ENCODE data around the gene DDX46. TPM values are rescaled to one million over a fixed set of nuclear protein-coding genes. Genes with fewer than 3 reads are reported as not detected.
A peak's percentile ranks its signal among the peaks of the same experiment; 100 is the strongest.

Gene DDX46
- total and polyA plus RNA-seq, 4 experiments from 2014 or later, result 19.6 to 66.8 (median 42.5) TPM

DNA sequence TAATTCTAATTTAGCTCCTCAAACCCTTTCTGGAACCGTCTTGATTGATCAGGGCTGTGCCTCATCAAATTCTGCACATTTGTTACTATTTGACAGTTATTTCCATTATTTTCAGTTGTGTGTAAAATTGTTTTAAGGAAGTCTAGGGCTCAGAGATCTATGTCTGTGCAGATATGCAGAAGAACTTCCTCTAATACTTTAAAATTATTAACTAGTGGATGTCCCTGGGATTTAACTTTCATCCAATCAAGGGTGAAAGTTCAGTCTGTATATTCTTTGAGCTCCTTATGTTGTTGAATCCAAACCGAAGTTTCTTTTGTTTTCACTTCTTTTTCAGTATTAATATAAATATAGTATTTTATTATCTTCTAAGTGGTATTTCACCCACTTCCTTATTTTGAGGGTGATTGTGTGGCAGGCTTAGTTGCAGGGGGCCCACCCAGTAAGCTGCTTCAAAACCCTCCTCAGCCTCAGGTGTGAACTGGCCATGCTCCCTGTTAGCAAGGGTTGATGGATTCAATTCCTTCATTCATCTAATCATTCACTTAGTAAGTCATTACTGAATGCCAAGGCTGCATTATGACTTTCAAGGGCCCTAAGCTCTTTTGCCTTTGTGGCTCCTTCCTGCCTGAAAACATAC, 22.3 kb upstream of the DDX46 start:
- CTCF ChIA-PET (ENCODE audit: partially characterized antibody), result interaction anchor here (1.3 to 7.2 kb wide), 2 partner anchors 22 to 26 kb away, joined by 3 to 76 read pairs; partner anchors contain the start of gene DDX46
- H3K4me1 Mint-ChIP-seq, result peaks cover 12 to 29% (median 20%) of the 10 kb centered on the region in 4 donors
- H3K4me3 Mint-ChIP-seq, result no peak overlapping the region
- DNase-seq, result no peak
- intact Hi-C loops (cut with micrococcal nuclease), result loop anchor here (10.0 kb wide), 1 partner anchor 731 kb away; the partner anchor contains the start of gene VDAC1
- H3K27ac Mint-ChIP-seq, result peak overlapping the region in 1 of 7 donors; percentile 85
- H3K27ac ChIP-seq (ENCODE audit: low read depth, low read length), result no peak overlapping the region
- no peaks in the 10 kb centered on the region for H3K27me3 ChIP-seq (ENCODE audit: insufficient read depth, low read length)
- no peak overlapping the region for H3K4me3 ChIP-seq (ENCODE audit: low read length in 2 of 2)
- POLR2A ChIA-PET (ENCODE audit: partially characterized antibody), result interaction anchor here (4.2 kb wide), 1 partner anchor 168 kb away, joined by 73 read pairs; the partner anchor contains the start of gene PCBD2
- no peaks in the 10 kb centered on the region for H3K9me3 Mint-ChIP-seq
- H3K4me1 ChIP-seq (ENCODE audit: insufficient read depth, low read length), result peaks cover 18% of the 10 kb centered on the region
- no peaks in the 10 kb centered on the region for H3K27me3 Mint-ChIP-seq
- H3K9me3 ChIP-seq (ENCODE audit: control insufficient read depth in 1 of 2, low read length in 2 of 2), result no peaks in the 10 kb centered on the region
- H3K36me3 Mint-ChIP-seq, result peaks cover 0 to 13% of the 10 kb centered on the region in 2 donors
- H3K36me3 ChIP-seq (ENCODE audit: insufficient read depth, low read length), result no peaks in the 10 kb centered on the region

- peak; percentile 96 to 97 (median 97) for DNase-seq
- H3K9me3 Mint-ChIP-seq, result no peaks in the 10 kb centered on the region
These were observed 20.2 kb upstream of the DDX46 start, which contains the start of gene CAMLG for GRCh38 chr5:134738133-134738962. TSS of gene CAMLG (plus strand) at chr5:134738548. CDS start at chr5:134738621, 73 bp downstream.

DNA sequence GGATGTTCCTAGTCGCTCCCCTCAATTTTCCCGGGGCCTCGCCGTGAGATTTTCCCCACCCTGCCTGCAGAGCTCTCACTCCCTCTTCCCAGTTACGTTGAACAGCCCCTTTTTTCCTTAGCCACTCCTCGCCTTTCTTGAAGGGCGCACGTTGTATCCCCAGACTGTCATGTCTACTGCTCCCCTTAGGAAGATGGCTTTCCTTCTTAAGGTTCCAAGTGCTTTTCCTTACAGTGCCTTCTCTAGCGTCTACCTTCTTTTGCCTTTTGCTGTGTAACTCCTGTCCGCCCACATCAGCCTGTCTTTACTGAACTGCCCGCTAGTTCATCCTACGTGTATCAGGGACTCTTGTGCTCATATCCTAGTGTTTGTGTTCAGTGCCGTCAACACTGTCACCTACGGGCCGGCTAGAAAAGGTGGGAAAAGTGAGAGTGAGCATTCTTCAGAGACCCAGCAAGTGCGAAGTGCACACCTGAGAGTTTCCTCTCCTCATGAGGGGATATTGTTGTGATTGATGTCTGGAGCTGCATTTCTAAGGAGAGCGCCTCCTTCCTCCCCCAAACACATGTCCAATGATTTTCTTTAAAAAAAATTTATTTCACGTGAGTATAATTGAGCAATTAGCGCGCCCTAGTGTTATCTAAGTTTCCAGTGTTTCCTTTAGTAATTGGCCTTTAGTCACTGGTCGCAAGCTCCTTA, 19.5 kb upstream of the DDX46 start:
- Mint-ChIP-seq H3K27ac (peak overlapping the region; percentile 85 to 99 (median 97)), H3K27me3 (no peaks in the 10 kb centered on the region)
- intact Hi-C loops (cut with micrococcal nuclease), result loop anchor here (1.0 to 10.0 kb wide), 10 partner anchors 19 to 734 kb away; partner anchors contain the start of genes C5orf24, CDKL3, DDX46 and JADE2

More at GRCh38 chr5:134738133-134738962, 20.2 kb upstream of the DDX46 start, which contains the start of gene CAMLG:
- H3K9me3 ChIP-seq (ENCODE audit: control insufficient read depth in 1 of 2, low read length in 2 of 2), result no peaks in the 10 kb centered on the region
- intact Hi-C loops (cut with micrococcal nuclease), result loop anchor here (1.0 to 10.0 kb wide), 10 partner anchors 20 to 734 kb away; partner anchors contain the start of genes C5orf24, CDKL3, DDX46 and JADE2
- ChIA-PET POLR2A (ENCODE audit: partially characterized antibody) (interaction anchor here (0.6 to 4.2 kb wide), 24 partner anchors 11 to 1992 kb away, joined by 3 to 82 read pairs (median 5); partner anchors contain the start of genes C5orf24, CDKN2AIPNL, DDX46 and HSPA4), CTCF (ENCODE audit: partially characterized antibody) (interaction anchor here (0.8 to 7.2 kb wide), 17 partner anchors 9 to 512 kb away, joined by 3 to 76 read pairs (median 5); partner anchors contain the start of genes C5orf24, DDX46, PCBD2 and PPP2CA)
- H3K27me3 ChIP-seq (ENCODE audit: insufficient read depth, low read length), result no peaks in the 10 kb centered on the region
- peak within 1 kb of the TSS; percentile 86 for H3K27ac ChIP-seq (ENCODE audit: low read depth, low read length)
- H3K4me1 Mint-ChIP-seq, result peaks cover 14 to 31% (median 21%) of the 10 kb centered on the region in 4 donors
- peak within 1 kb of the TSS; percentile 87 to 97 for H3K4me3 ChIP-seq (ENCODE audit: low read length in 2 of 2)
- H3K36me3 Mint-ChIP-seq, result peaks cover 0 to 15% of the 10 kb centered on the region in 2 donors
- peaks cover 7% of the 10 kb centered on the region for H3K36me3 ChIP-seq (ENCODE audit: insufficient read depth, low read length)
- H3K27ac Mint-ChIP-seq, result peak within 1 kb of the TSS; percentile 85 to 99 (median 97)
- H3K27me3 Mint-ChIP-seq, result no peaks in the 10 kb centered on the region
- peaks cover 18% of the 10 kb centered on the region for H3K4me1 ChIP-seq (ENCODE audit: insufficient read depth, low read length)
- H3K4me3 Mint-ChIP-seq, result peak within 1 kb of the TSS; percentile 88 to 98 (median 94)

DNA sequence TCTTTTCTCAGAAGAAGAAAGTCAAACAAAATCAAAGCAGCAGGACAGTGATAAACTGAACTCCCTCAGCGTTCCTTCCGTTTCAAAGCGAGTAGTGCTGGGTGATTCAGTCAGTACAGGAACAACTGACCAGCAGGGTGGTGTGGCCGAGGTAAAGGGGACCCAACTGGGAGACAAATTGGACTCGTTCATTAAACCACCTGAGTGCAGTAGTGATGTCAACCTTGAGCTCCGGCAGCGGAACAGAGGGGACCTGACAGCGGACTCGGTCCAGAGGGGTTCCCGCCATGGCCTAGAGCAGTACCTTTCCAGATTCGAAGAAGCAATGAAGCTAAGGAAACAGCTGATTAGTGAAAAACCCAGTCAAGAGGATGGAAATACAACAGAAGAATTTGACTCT, 17.5 kb upstream of the DDX46 start:
- POLR2A ChIA-PET (ENCODE audit: partially characterized antibody), result interaction anchor here (4.2 kb wide), 1 partner anchor 16 kb away, joined by 82 read pairs; the partner anchor contains the start of gene DDX46
- no peak overlapping the region for H3K4me3 ChIP-seq (ENCODE audit: low read length in 2 of 2)
- peaks cover 18% of the 10 kb centered on the region for H3K4me1 ChIP-seq (ENCODE audit: insufficient read depth, low read length)
- Mint-ChIP-seq H3K9me3 (no peaks in the 10 kb centered on the region), H3K4me1 (peaks cover 16 to 31% (median 21%) of the 10 kb centered on the region in 4 donors), H3K27me3 (no peaks in the 10 kb centered on the region), H3K36me3 (peaks cover 0 to 18% of the 10 kb centered on the region in 2 donors), H3K4me3 (no peak overlapping the region), H3K27ac (peak overlapping the region in 1 of 7 donors; percentile 65)
- CTCF ChIA-PET (ENCODE audit: partially characterized antibody), result interaction anchor here (1.6 to 7.2 kb wide), 2 partner anchors 17 to 438 kb away, joined by 4 to 76 read pairs; partner anchors contain the start of gene DDX46
- intact Hi-C loops (cut with micrococcal nuclease), result no loop called here
- no peaks in the 10 kb centered on the region for H3K9me3 ChIP-seq (ENCODE audit: control insufficient read depth in 1 of 2, low read length in 2 of 2)
- no peaks in the 10 kb centered on the region for H3K27me3 ChIP-seq (ENCODE audit: insufficient read depth, low read length)
- H3K36me3 ChIP-seq (ENCODE audit: insufficient read depth, low read length), result peaks cover 7% of the 10 kb centered on the region
- no peak for DNase-seq
- no peak overlapping the region for H3K27ac ChIP-seq (ENCODE audit: low read depth, low read length)

More for the DNA sequence above, 19.5 kb upstream of the DDX46 start:
- peak overlapping the region; percentile 87 to 97 for H3K4me3 ChIP-seq (ENCODE audit: low read length in 2 of 2)
- H3K9me3 Mint-ChIP-seq, result no peaks in the 10 kb centered on the region
- H3K36me3 Mint-ChIP-seq, result peaks cover 0 to 15% of the 10 kb centered on the region in 2 donors
- H3K4me3 Mint-ChIP-seq, result peak overlapping the region; percentile 88 to 98 (median 94)
- POLR2A ChIA-PET (ENCODE audit: partially characterized antibody), result interaction anchor here (0.6 to 4.2 kb wide), 19 partner anchors 10 to 1993 kb away, joined by 3 to 82 read pairs (median 6); partner anchors contain the start of genes C5orf24, DDX46, HSPA4 and PCBD2
- peaks cover 7% of the 10 kb centered on the region for H3K36me3 ChIP-seq (ENCODE audit: insufficient read depth, low read length)
- H3K9me3 ChIP-seq (ENCODE audit: control insufficient read depth in 1 of 2, low read length in 2 of 2), result no peaks in the 10 kb centered on the region
- CTCF ChIA-PET (ENCODE audit: partially characterized antibody), result interaction anchor here (0.6 to 7.2 kb wide), 21 partner anchors 9 to 513 kb away, joined by 3 to 76 read pairs (median 4); partner anchors contain the start of genes C5orf24, DDX46, PCBD2 and PPP2CA
- H3K4me1 Mint-ChIP-seq, result peaks cover 14 to 31% (median 21%) of the 10 kb centered on the region in 4 donors
- H3K4me1 ChIP-seq (ENCODE audit: insufficient read depth, low read length), result peaks cover 18% of the 10 kb centered on the region
- H3K27ac ChIP-seq (ENCODE audit: low read depth, low read length), result peak overlapping the region; percentile 86
- H3K27me3 ChIP-seq (ENCODE audit: insufficient read depth, low read length), result no peaks in the 10 kb centered on the region
- peak; percentile 34 to 54 (median 38) for DNase-seq

- POLR2A ChIA-PET (ENCODE audit: partially characterized antibody), result no interaction called here
- Histone ChIP-seq H3K4me3 (ENCODE audit: low read length in 2 of 2) (no peak overlapping the region), H3K27me3 (ENCODE audit: insufficient read depth, low read length) (no peaks in the 10 kb centered on the region), H3K27ac (ENCODE audit: low read depth, low read length) (no peak overlapping the region), H3K4me1 (ENCODE audit: insufficient read depth, low read length) (peaks cover 18% of the 10 kb centered on the region), H3K36me3 (ENCODE audit: insufficient read depth, low read length) (peaks cover 7% of the 10 kb centered on the region), H3K9me3 (ENCODE audit: control insufficient read depth in 1 of 2, low read length in 2 of 2) (no peaks in the 10 kb centered on the region)
- DNase-seq, result no peak
- Mint-ChIP-seq H3K4me3 (no peak overlapping the region), H3K27me3 (no peaks in the 10 kb centered on the region), H3K27ac (no peak overlapping the region), H3K9me3 (no peaks in the 10 kb centered on the region), H3K4me1 (peaks cover 16 to 31% (median 21%) of the 10 kb centered on the region in 4 donors), H3K36me3 (peaks cover 0 to 18% of the 10 kb centered on the region in 2 donors)
- CTCF ChIA-PET (ENCODE audit: partially characterized antibody), result no interaction called here
- intact Hi-C loops (cut with micrococcal nuclease), result no loop called here
These were observed 16.4 kb upstream of the DDX46 start for GRCh38 chr5:134742134-134742533.

DNA sequence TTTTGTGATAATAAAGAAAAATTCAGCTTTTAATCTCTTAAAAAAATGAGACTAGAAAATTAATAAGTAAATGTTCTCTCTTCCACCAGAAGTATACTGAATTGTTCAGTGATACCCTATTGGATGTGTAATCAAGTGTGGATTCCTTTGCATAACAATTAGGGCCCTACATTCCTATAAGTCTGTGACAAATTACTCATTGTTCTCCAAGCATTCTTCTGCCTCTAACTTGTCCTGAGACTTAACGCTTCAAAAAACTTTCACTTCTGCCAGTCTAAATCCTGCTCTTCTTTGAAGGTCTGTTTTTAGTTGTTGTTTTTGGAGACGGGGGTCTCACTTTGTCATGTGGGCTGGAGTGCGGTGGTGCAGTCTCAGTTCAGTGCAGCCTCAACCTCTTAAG, 9.2 kb upstream of the DDX46 start:
- no peaks in the 10 kb centered on the region for H3K9me3 Mint-ChIP-seq
- no peak overlapping the region for H3K4me3 Mint-ChIP-seq
- H3K4me3 ChIP-seq (ENCODE audit: low read length in 2 of 2), result no peak overlapping the region
- H3K4me1 Mint-ChIP-seq, result peaks cover 0 to 2% (median under 1%) of the 10 kb centered on the region in 4 donors
- H3K36me3 Mint-ChIP-seq, result peaks cover 0 to 20% of the 10 kb centered on the region in 2 donors
- CTCF ChIA-PET (ENCODE audit: partially characterized antibody), result interaction anchor here (0.8 to 2.6 kb wide), 5 partner anchors 9 to 338 kb away, joined by 3 to 8 read pairs (median 3); partner anchors contain the start of genes CAMLG, CDKN2AIPNL and DDX46
- no peak overlapping the region for H3K27ac Mint-ChIP-seq
- H3K27ac ChIP-seq (ENCODE audit: low read depth, low read length), result no peak overlapping the region
- H3K27me3 ChIP-seq (ENCODE audit: insufficient read depth, low read length), result no peaks in the 10 kb centered on the region
- DNase-seq, result no peak
- POLR2A ChIA-PET (ENCODE audit: partially characterized antibody), result interaction anchor here (0.6 to 0.7 kb wide), 2 partner anchors 11 to 15 kb away, joined by 3 to 4 read pairs; partner anchors contain the start of gene CAMLG
- H3K27me3 Mint-ChIP-seq, result no peaks in the 10 kb centered on the region
- no peaks in the 10 kb centered on the region for H3K4me1 ChIP-seq (ENCODE audit: insufficient read depth, low read length)
- no peaks in the 10 kb centered on the region for H3K36me3 ChIP-seq (ENCODE audit: insufficient read depth, low read length)
- no peaks in the 10 kb centered on the region for H3K9me3 ChIP-seq (ENCODE audit: control insufficient read depth in 1 of 2, low read length in 2 of 2)
- intact Hi-C loops (cut with micrococcal nuclease), result no loop called here
